HepG2 (cell line): ENCODE measurements around the gene ASB8. TPM values are rescaled to one million over a fixed set of nuclear protein-coding genes. Genes with fewer than 3 reads are reported as not detected.

Experiments used
- ATAC-seq: fragments of 200-7000 bp; cut with Tn5 transposase; 3 replicates; pipeline ENCODE4 v1.9.1; 2020; ENCODE audit warnings: mild to moderate bottlenecking, moderate library complexity
- BruUV-seq: library from RNA; stranded (reverse); fragments of 400-500 nt; replicated peaks from 2 replicates; lab custom pipeline; 2021; lab: Mats Ljungman, UMichigan
- CTCF ChIA-PET: fragments of 300-600 bp; formaldehyde crosslinking; extraction: SDS; loops from one replicate; lab custom pipeline; 2021; ENCODE audit warnings: low total read pairs, inconsistent platforms, low intra/inter-chr PET ratio; lab: Yijun Ruan, JAX
- POLR2A ChIA-PET: fragments of 350-600 bp; sonication (Branson Sonifier 250); formaldehyde crosslinking; loops from one replicate; lab custom pipeline; 2020; ENCODE audit warnings: antibody characterized with exemption, inconsistent platforms; lab: Yijun Ruan, JAX
- DNase-seq: peaks from one replicate; pipeline ENCODE4 v3.0.0-alpha.2; 2015; ENCODE audit warnings: low spot score
- FAIRE-seq: peaks from 3 replicates; lab custom pipeline; 2011; peaks lifted over from hg19 to GRCh38; lab: Jason Lieb, UNC
- H2AFZ ChIP-seq: one replicate; pipeline ENCODE4 v1.6.1; 2011; ENCODE audit warnings: low read length, inconsistent platforms
- H3K27ac ChIP-seq: fragments of 300-600 bp; 3 replicates; pipeline ENCODE4 v1.8.0; 2011; ENCODE audit warnings: mixed run types, mild to moderate bottlenecking, mixed read lengths, low read length, inconsistent platforms; ENCODE audit not compliant: insufficient read depth; ENCODE audit errors: extremely low read length
- H3K27me3 ChIP-seq, 2 experiments: fragments of 200-600 bp in 1 of 2; 2 replicates in 1 of 2; 3 replicates in 1 of 2; pipeline versions ENCODE4 v1.6.0 to v1.8.0; 2011; ENCODE audit warnings: low read length in 2 of 2, mild to moderate bottlenecking in 2 of 2, moderate library complexity in 2 of 2, inconsistent platforms in 1 of 2; ENCODE audit not compliant: insufficient read depth in 2 of 2, control insufficient read depth in 1 of 2
- H3K36me3 ChIP-seq, 2 experiments: fragments of 200-600 bp in 1 of 2; replicated peaks in 1 of 2; 2 replicates in 1 of 2; 3 replicates in 1 of 2; pipeline versions ENCODE4 v1.5.1 to v1.8.0; 2011; ENCODE audit warnings: low read length in 2 of 2, inconsistent platforms in 1 of 2; ENCODE audit not compliant: insufficient read depth in 2 of 2, control insufficient read depth in 1 of 2
- H3K4me1 ChIP-seq: 2 replicates; pipeline ENCODE4 v1.5.1; 2012; ENCODE audit warnings: low read length, inconsistent platforms; ENCODE audit not compliant: insufficient read depth
- H3K4me2 ChIP-seq: 2 replicates; pipeline ENCODE4 v1.6.0; 2011; ENCODE audit warnings: low read depth, low read length, inconsistent platforms
- H3K4me3 ChIP-seq, 3 experiments: fragments of 200-600 bp in 1 of 3; sonication (generic), shearing (Covaris generic) in 1 of 3; replicated peaks in 1 of 3; 2 replicates each; pipeline ENCODE4 v1.5.1; 2011 to 2016; ENCODE audit warnings: low read length in 3 of 3, inconsistent platforms in 2 of 3, low read depth in 2 of 3, mild to moderate bottlenecking in 2 of 3, control low read depth in 1 of 3, mixed read lengths in 1 of 3; ENCODE audit not compliant: insufficient read depth in 1 of 3
- H3K79me2 ChIP-seq: one replicate; pipeline ENCODE4 v1.6.1; 2011; ENCODE audit warnings: low read length, inconsistent platforms; ENCODE audit not compliant: insufficient read depth
- H3K9ac ChIP-seq: 2 replicates; pipeline ENCODE4 v1.6.0; 2011; ENCODE audit warnings: mild to moderate bottlenecking, low read depth, low read length, inconsistent platforms; ENCODE audit not compliant: insufficient read depth
- H3K9me3 ChIP-seq: 2 replicates; pipeline ENCODE4 v1.5.1; 2012; ENCODE audit warnings: mild to moderate bottlenecking, low read length
- H4K20me1 ChIP-seq: 2 replicates; pipeline ENCODE4 v1.6.0; 2011; ENCODE audit warnings: inconsistent platforms, mild to moderate bottlenecking, low read length, moderate library complexity; ENCODE audit not compliant: insufficient read depth
- BCL6 ChIP-seq: IDR thresholded peaks from 2 replicates; pipeline ENCODE4 v1.6.1; 2016; ENCODE audit warnings: missing genetic modification reagents, missing compliant biosample characterization
- PRDM15 ChIP-seq: sonication (generic); formaldehyde crosslinking; IDR thresholded peaks from 2 replicates; pipeline ENCODE4 v1.4.0; 2020; ENCODE audit warnings: missing genetic modification reagents
- PREB ChIP-seq: sonication (generic); formaldehyde crosslinking; IDR thresholded peaks from 2 replicates; pipeline ENCODE4 v1.4.0; 2020; ENCODE audit warnings: missing genetic modification reagents
- ZNF644 ChIP-seq: IDR thresholded peaks from 2 replicates; pipeline ENCODE4 v1.6.1; 2016; ENCODE audit warnings: low read depth
- ZNF776 ChIP-seq: sonication (generic); formaldehyde crosslinking; IDR thresholded peaks from 2 replicates; pipeline ENCODE4 v1.4.0; 2020; ENCODE audit warnings: mild to moderate bottlenecking, missing genetic modification reagents
- ZNF782 ChIP-seq: sonication (generic); formaldehyde crosslinking; IDR thresholded peaks from 2 replicates; pipeline ENCODE4 v1.4.0; 2020; ENCODE audit warnings: missing genetic modification reagents, mild to moderate bottlenecking, borderline replicate concordance
- WGBS: methylation state at CpG from one replicate; pipeline ENCODE4 v1.1.6; 2017; ENCODE audit warnings: low lambda C conversion rate; 5-methylcytosine and 5-hydroxymethylcytosine counted together
- in situ Hi-C: cut with HindIII; loops from 2 replicates; pipeline ENCODE4 v1.10.0; 2017; ENCODE audit warnings: low pct_unique_long_range_greater_than_20kb; ENCODE audit not compliant: extremely low pct_ligation_motif_present
- intact Hi-C: fragments of 100-400 bp; cut with micrococcal nuclease; formaldehyde crosslinking; loops from one replicate; pipeline ENCODE4 v1.10.0; 2022; ENCODE audit not compliant: unreplicated experiment
- polyA plus RNA-seq, 8 experiments: library from polyadenylated mRNA; depleted of rRNA in 3 of 8; stranded (reverse) in 7 of 8; unstranded in 1 of 8; fragments of >200 nt; fragmentation: Illumina TruSeq in 4 of 8; extraction: Trizol in 4 of 8; gene quantifications; 2 replicates each; pipeline versions ENCODE4 v1.2.1 to v1.2.3, GENCODE V29; 2011 to 2016; ENCODE audit warnings: low read depth in 4 of 8, missing spikeins in 1 of 8, mixed read lengths in 1 of 8; ENCODE audit not compliant: insufficient read depth in 1 of 8
- total RNA-seq, 5 experiments: library from RNA; depleted of rRNA; stranded (reverse); fragments of >200 nt; fragmentation: Illumina TruSeq; extraction: Trizol; gene quantifications; 2 replicates each; pipeline ENCODE4 v1.2.3, GENCODE V29; 2016; ENCODE audit warnings: low read depth in 1 of 5

Gene ASB8
- total and polyA plus RNA-seq, 2 of the 13 experiments (the other 11 are each of a cell fraction or from before 2014, with no cell fraction given): 14.0 to 15.5 TPM

GRCh38 chr12:48122065-48122834 is 35.1 kb downstream of the ASB8 start:
- FAIRE-seq (no peak), ATAC-seq (no peak), DNase-seq (no peak)
- intact Hi-C loops: no loop called here
- POLR2A ChIA-PET: no interaction called here
- Histone ChIP-seq H3K79me2 (no peaks in the 10 kb centered on the region), H4K20me1 (no peaks in the 10 kb centered on the region), H3K36me3 (no peaks in the 10 kb centered on the region), H3K27ac (no peak overlapping the region), H3K4me1 (peaks cover 25% of the 10 kb centered on the region), H3K9ac (no peak overlapping the region), H3K4me2 (peak overlapping the region; percentile 28; the same call in 1 of the 2 replicates), H3K9me3 (no peaks in the 10 kb centered on the region), H3K4me3 (no peak overlapping the region), H3K27me3 (peaks cover 0 to 2% of the 10 kb centered on the region in 2 experiments; a peak in 1 of 5 replicates), H2AFZ (no peak overlapping the region)
- TF ChIP-seq PRDM15 (CRISPR knock-in tag): no peak
- no peak for TF ChIP-seq ZNF776 (CRISPR knock-in tag)
- no peak for TF ChIP-seq ZNF644
- TF ChIP-seq BCL6: no peak
- TF ChIP-seq PREB: no peak
- TF ChIP-seq ZNF782 (CRISPR knock-in tag): no peak
- 35% methylated on average over 2 of the region's 2 CpGs for WGBS
- CTCF ChIA-PET: no interaction called here
- in situ Hi-C loops: no loop called here
- BruUV-seq: no TSS peak
